ENCODE data around the gene ARMS2. TPM values are rescaled to one million over a fixed set of nuclear protein-coding genes. Genes with fewer than 3 reads are reported as not detected.

ARMS2 gene
- polyA plus RNA-seq, 3 donors: not detected

- H3K27ac ChIP-seq (ENCODE audit: low read depth in 1 of 2, low read length in 2 of 2): no peak overlapping the region
- peaks cover 0 to 3% (median 0%) of the 10 kb centered on the region in 7 donors for H3K9me3 Mint-ChIP-seq
- H3K4me1 ChIP-seq (ENCODE audit: control insufficient read depth in 1 of 2, insufficient read depth in 2 of 2, low read length in 2 of 2): no peaks in the 10 kb centered on the region
- no peaks in the 10 kb centered on the region for H3K27me3 ChIP-seq (ENCODE audit: control insufficient read depth in 2 of 2, insufficient read depth in 2 of 2, low read length in 2 of 2)
- intact Hi-C loops (cut with micrococcal nuclease): no loop called here
- no peak overlapping the region for H3K4me3 ChIP-seq (replicated peaks in 1 of 3; ENCODE audit: low read depth in 2 of 3, low read length in 3 of 3)
- no peak overlapping the region for H3K4me3 Mint-ChIP-seq
- no peaks in the 10 kb centered on the region for H3K9me3 ChIP-seq (replicated peaks in 1 of 2; ENCODE audit: control insufficient read depth in 1 of 2, insufficient read depth in 1 of 2, low read length in 2 of 2)
- H3K4me1 Mint-ChIP-seq: peaks cover 18% of the 10 kb centered on the region
- no peak overlapping the region for H3K27ac Mint-ChIP-seq
- 100% methylated on average over 1 of the region's 6 CpGs for WGBS (ENCODE audit: insufficient coverage)
- no peaks in the 10 kb centered on the region for H4K20me1 ChIP-seq (ENCODE audit: insufficient read depth, low read length)
- H3K36me3 Mint-ChIP-seq: no peaks in the 10 kb centered on the region
- no peak overlapping the region for H3K4me2 ChIP-seq (replicated peaks; ENCODE audit: extremely low read depth, low read length, poor library complexity, severe bottlenecking)
- H3K79me2 ChIP-seq (ENCODE audit: insufficient read depth, low read length): no peaks in the 10 kb centered on the region
- no peaks in the 10 kb centered on the region for H3K36me3 ChIP-seq (replicated peaks in 1 of 2; ENCODE audit: control insufficient read depth in 1 of 2, insufficient read depth in 2 of 2, low read length in 2 of 2)
- DNase-seq: no peak
- peaks cover 3 to 20% (median 13%) of the 10 kb centered on the region in 3 donors for H3K27me3 Mint-ChIP-seq (ENCODE audit: low read depth in 3 of 3)
- H2AFZ ChIP-seq (ENCODE audit: insufficient read depth, low read depth, low read length, poor library complexity, severe bottlenecking): no peak overlapping the region
- no peak overlapping the region for H3K9ac ChIP-seq (ENCODE audit: insufficient read depth, low read length, poor library complexity, severe bottlenecking)
- TF ChIP-seq CTCF (IDR thresholded peaks at IDR 0.05): no peak
These were observed 46.3 kb downstream of the ARMS2 start for GRCh38 chr10:122500726-122501125.

- Histone ChIP-seq H3K4me2 (replicated peaks; ENCODE audit: extremely low read depth, low read length, poor library complexity, severe bottlenecking) (no peak overlapping the region), H3K4me3 (replicated peaks in 1 of 3; ENCODE audit: low read depth in 2 of 3, low read length in 3 of 3) (no peak overlapping the region), H3K9me3 (replicated peaks in 1 of 2; ENCODE audit: control insufficient read depth in 1 of 2, insufficient read depth in 1 of 2, low read length in 2 of 2) (no peaks in the 10 kb centered on the region), H3K4me1 (ENCODE audit: control insufficient read depth in 1 of 2, insufficient read depth in 2 of 2, low read length in 2 of 2) (no peaks in the 10 kb centered on the region), H3K79me2 (ENCODE audit: insufficient read depth, low read length) (no peaks in the 10 kb centered on the region), H3K27me3 (ENCODE audit: control insufficient read depth in 2 of 2, insufficient read depth in 2 of 2, low read length in 2 of 2) (no peaks in the 10 kb centered on the region), H3K36me3 (replicated peaks in 1 of 2; ENCODE audit: control insufficient read depth in 1 of 2, insufficient read depth in 2 of 2, low read length in 2 of 2) (no peaks in the 10 kb centered on the region), H2AFZ (ENCODE audit: insufficient read depth, low read depth, low read length, poor library complexity, severe bottlenecking) (no peak overlapping the region), H3K9ac (ENCODE audit: insufficient read depth, low read length, poor library complexity, severe bottlenecking) (no peak overlapping the region), H4K20me1 (ENCODE audit: insufficient read depth, low read length) (no peaks in the 10 kb centered on the region), H3K27ac (ENCODE audit: low read depth in 1 of 2, low read length in 2 of 2) (no peak overlapping the region)
- no peak for DNase-seq
- no peak overlapping the region for H3K4me3 Mint-ChIP-seq
- H3K4me1 Mint-ChIP-seq: peaks cover 9% of the 10 kb centered on the region
- H3K27ac Mint-ChIP-seq: no peak overlapping the region
- intact Hi-C loops (cut with micrococcal nuclease): no loop called here
- no peaks in the 10 kb centered on the region for H3K36me3 Mint-ChIP-seq
- TF ChIP-seq CTCF (IDR thresholded peaks at IDR 0.05): no peak
- peaks cover 2 to 21% (median 3%) of the 10 kb centered on the region in 3 donors for H3K27me3 Mint-ChIP-seq (ENCODE audit: low read depth in 3 of 3)
- WGBS (ENCODE audit: insufficient coverage): 89% methylated on average over 13 of the region's 13 CpGs
- peaks cover 0 to 3% (median 0%) of the 10 kb centered on the region in 7 donors for H3K9me3 Mint-ChIP-seq
These were observed 48.6 kb downstream of the ARMS2 start for GRCh38 chr10:122503012-122503411.

Measured in CD14-positive monocyte (primary cell).